H9 (cell line): Measurements from ENCODE around the gene DPH1. TPM values are rescaled to one million over a fixed set of nuclear protein-coding genes. Genes with fewer than 3 reads are reported as not detected.

Source experiments
- DNase-seq: peaks from one replicate; pipeline ENCODE4 v3.0.0-alpha.2; 2017
- H2AFZ ChIP-seq: one replicate; pipeline ENCODE4 v1.6.1; 2013; ENCODE audit warnings: mild to moderate bottlenecking, low read length, control low read depth, moderate library complexity
- H2AK5ac ChIP-seq: 2 replicates; pipeline ENCODE4 v1.6.1; 2013; ENCODE audit warnings: low read length, control low read depth, mixed read lengths; ENCODE audit not compliant: insufficient read length
- H2BK120ac ChIP-seq: one replicate; pipeline ENCODE4 v1.6.1; 2013; ENCODE audit warnings: low read depth, mild to moderate bottlenecking, low read length, control low read depth, inconsistent platforms; ENCODE audit not compliant: poor library complexity, severe bottlenecking
- H2BK12ac ChIP-seq: 2 replicates; pipeline ENCODE4 v1.6.1; 2013; ENCODE audit warnings: low read length, control low read depth, mixed read lengths, low read depth; ENCODE audit not compliant: insufficient read length
- H2BK15ac ChIP-seq: 2 replicates; pipeline ENCODE4 v1.6.1; 2013; ENCODE audit warnings: low read depth, low read length, control low read depth
- H2BK20ac ChIP-seq: one replicate; pipeline ENCODE4 v1.6.1; 2013; ENCODE audit warnings: low read depth, mild to moderate bottlenecking, low read length, control low read depth, inconsistent platforms; ENCODE audit not compliant: poor library complexity, severe bottlenecking
- H2BK5ac ChIP-seq: 2 replicates; pipeline ENCODE4 v1.6.1; 2013; ENCODE audit warnings: low read length, control low read depth, mixed read lengths; ENCODE audit not compliant: insufficient read length
- H3K14ac ChIP-seq: 2 replicates; pipeline ENCODE4 v1.6.1; 2013; ENCODE audit warnings: low read length, control low read depth; ENCODE audit not compliant: insufficient read depth
- H3K18ac ChIP-seq: 2 replicates; pipeline ENCODE4 v1.6.1; 2013; ENCODE audit warnings: low read depth, mild to moderate bottlenecking, mixed read lengths, low read length, control low read depth; ENCODE audit not compliant: insufficient read length
- H3K23ac ChIP-seq: 2 replicates; pipeline ENCODE4 v1.6.1; 2013; ENCODE audit warnings: low read length, control low read depth, mixed read lengths, low read depth; ENCODE audit not compliant: insufficient read length
- H3K23me2 ChIP-seq: 2 replicates; pipeline ENCODE4 v1.6.1; 2013; ENCODE audit warnings: low read depth, mild to moderate bottlenecking, mixed read lengths, low read length, control low read depth; ENCODE audit not compliant: insufficient read length, poor library complexity, severe bottlenecking
- H3K27ac ChIP-seq: 2 replicates; pipeline ENCODE4 v1.5.1; 2013; ENCODE audit warnings: low read length, control low read depth, mixed read lengths, low read depth; ENCODE audit not compliant: insufficient read length
- H3K27me3 ChIP-seq: 2 replicates; pipeline ENCODE4 v1.6.1; 2013; ENCODE audit warnings: low read length, control low read depth, inconsistent platforms; ENCODE audit not compliant: insufficient read depth
- H3K4ac ChIP-seq: 2 replicates; pipeline ENCODE4 v1.6.1; 2013; ENCODE audit warnings: low read depth, mild to moderate bottlenecking, control low read depth, inconsistent platforms, low read length, moderate library complexity
- H3K4me1 ChIP-seq: 2 replicates; pipeline ENCODE4 v1.6.1; 2013; ENCODE audit warnings: low read length, control low read depth, inconsistent platforms; ENCODE audit not compliant: insufficient read depth
- H3K4me2 ChIP-seq: 2 replicates; pipeline ENCODE4 v1.6.1; 2013; ENCODE audit warnings: low read length, control low read depth, mixed read lengths; ENCODE audit not compliant: insufficient read length, insufficient read depth
- H3K56ac ChIP-seq: 2 replicates; pipeline ENCODE4 v1.6.1; 2013; ENCODE audit warnings: low read depth, mild to moderate bottlenecking, mixed read lengths, low read length, control low read depth; ENCODE audit not compliant: insufficient read length
- H3K79me1 ChIP-seq: 2 replicates; pipeline ENCODE4 v1.6.1; 2013; ENCODE audit warnings: low read depth, mild to moderate bottlenecking, moderate library complexity, low read length, control low read depth, inconsistent platforms; ENCODE audit not compliant: insufficient read depth, poor library complexity, severe bottlenecking
- H3K79me2 ChIP-seq: 2 replicates; pipeline ENCODE4 v1.6.1; 2013; ENCODE audit warnings: low read length, control low read depth, inconsistent platforms; ENCODE audit not compliant: insufficient read depth
- H3K9ac ChIP-seq: 2 replicates; pipeline ENCODE4 v1.6.1; 2013; ENCODE audit warnings: low read length, control low read depth, mixed read lengths; ENCODE audit not compliant: insufficient read length; ENCODE audit errors: extremely low read depth
- H3K9me3 ChIP-seq: one replicate; pipeline ENCODE4 v1.6.1; 2013; ENCODE audit warnings: low read depth, low read length, inconsistent platforms; ENCODE audit not compliant: control insufficient read depth
- H3T11ph ChIP-seq: one replicate; pipeline ENCODE4 v1.6.1; 2013; ENCODE audit warnings: mild to moderate bottlenecking, low read length, control low read depth, inconsistent platforms
- H4K20me1 ChIP-seq: one replicate; pipeline ENCODE4 v1.6.1; 2013; ENCODE audit not compliant: control insufficient read depth, insufficient read length, insufficient read depth
- H4K5ac ChIP-seq: 2 replicates; pipeline ENCODE4 v1.6.1; 2013; ENCODE audit warnings: low read depth, mild to moderate bottlenecking, mixed read lengths, low read length, control low read depth; ENCODE audit not compliant: insufficient read length
- H4K8ac ChIP-seq: replicated peaks from 2 replicates; pipeline ENCODE4 v1.6.1; 2013; ENCODE audit warnings: low read length, control low read depth, mixed read lengths, low read depth; ENCODE audit not compliant: insufficient read length
- H4K91ac ChIP-seq: 2 replicates; pipeline ENCODE4 v1.6.1; 2013; ENCODE audit warnings: low read depth, mild to moderate bottlenecking, moderate library complexity, mixed read lengths, low read length, control low read depth; ENCODE audit not compliant: insufficient read length
- H3K27ac Mint-ChIP-seq, 3 experiments: 2 replicates in 2 of 3; 3 replicates in 1 of 3; pipeline ENCODE4 v1.8.0; 2020 to 2021; ENCODE audit warnings: mixed read lengths in 3 of 3, mild to moderate bottlenecking in 1 of 3, moderate library complexity in 1 of 3
- H3K27me3 Mint-ChIP-seq: 2 replicates; pipeline ENCODE4 v1.8.0; 2021; ENCODE audit warnings: low read depth, mild to moderate bottlenecking, moderate library complexity, mixed read lengths
- H3K36me3 Mint-ChIP-seq, 3 experiments: 2 replicates in 2 of 3; 3 replicates in 1 of 3; pipeline ENCODE4 v1.8.0; 2020 to 2021; ENCODE audit warnings: low read depth in 3 of 3, mixed read lengths in 3 of 3; ENCODE audit not compliant: insufficient read depth in 1 of 3
- H3K4me1 Mint-ChIP-seq, 2 experiments: 2 replicates each; pipeline ENCODE4 v1.8.0; 2020; ENCODE audit warnings: mixed read lengths in 2 of 2
- H3K4me3 Mint-ChIP-seq, 2 experiments: 2 replicates in 1 of 2; 3 replicates in 1 of 2; pipeline ENCODE4 v1.8.0; 2020 to 2021; ENCODE audit warnings: mild to moderate bottlenecking in 2 of 2, mixed read lengths in 2 of 2, moderate library complexity in 1 of 2
- H3K9me3 Mint-ChIP-seq, 2 experiments: 2 replicates in 1 of 2; 3 replicates in 1 of 2; pipeline ENCODE4 v1.8.0; 2020; ENCODE audit warnings: mild to moderate bottlenecking in 2 of 2, mixed read lengths in 2 of 2, moderate library complexity in 1 of 2
- CTCF ChIP-seq: fragments of 200-600 bp; sonication (generic); conservative IDR thresholded peaks from 3 replicates; pipeline ENCODE4 v1.8.0; 2021; ENCODE audit warnings: antibody characterized with exemption, mild to moderate bottlenecking
- WGBS: extraction: QIAGEN DNeasy Blood & Tissue Kit; methylation state at CpG from one replicate; pipeline ENCODE4 v1.1.7; 2013; ENCODE audit warnings: missing lambda C conversion rate, low lambda C conversion rate, mixed read lengths; ENCODE audit not compliant: insufficient read length; ENCODE audit errors: extremely low coverage; 5-methylcytosine and 5-hydroxymethylcytosine counted together
- total RNA-seq: library from RNA; stranded (reverse); gene quantifications from 2 replicates; pipeline ENCODE4 v1.2.1, GENCODE V29; 2021

Gene DPH1
- total RNA-seq, 1 experiment from 2014 or later, result 27.5 TPM

GRCh38 chr17:1986783-1987451, 43.0 kb upstream of the DPH1 start:
- H3T11ph ChIP-seq, result no peak overlapping the region
- no peak overlapping the region for H3K14ac ChIP-seq
- H3K9ac ChIP-seq, result no peak overlapping the region
- no peaks in the 10 kb centered on the region; the same call in 1 of the 2 replicates for H3K27me3 ChIP-seq
- no peak overlapping the region for H4K5ac ChIP-seq
- H3K23me2 ChIP-seq, result no peaks in the 10 kb centered on the region
- no peak overlapping the region for H2BK12ac ChIP-seq
- WGBS, result no CpG with 5 or more reads among the region's 18 CpGs
- H2BK120ac ChIP-seq, result no peak overlapping the region
- no peak for DNase-seq
- no peak overlapping the region for H3K4ac ChIP-seq
- no peaks in the 10 kb centered on the region for H3K79me1 ChIP-seq
- H2BK5ac ChIP-seq, result no peak overlapping the region
- H3K4me1 ChIP-seq, result no peaks in the 10 kb centered on the region; the same call in 1 of the 2 replicates
- H3K27ac Mint-ChIP-seq, result no peak overlapping the region
- no peak overlapping the region for H3K18ac ChIP-seq
- H3K27me3 Mint-ChIP-seq, result peaks cover 44% of the 10 kb centered on the region
- no peak overlapping the region for H4K91ac ChIP-seq
- no peak overlapping the region for H2AK5ac ChIP-seq
- no peak overlapping the region for H3K56ac ChIP-seq
- TF ChIP-seq CTCF, result no peak
- no peak overlapping the region for H3K4me3 Mint-ChIP-seq
- no peak overlapping the region for H2BK15ac ChIP-seq
- H3K4me1 Mint-ChIP-seq, result peaks cover 10 to 20% of the 10 kb centered on the region in 2 experiments; a peak in 3 of 4 replicates
- H3K79me2 ChIP-seq, result no peaks in the 10 kb centered on the region
- H3K9me3 ChIP-seq, result no peaks in the 10 kb centered on the region
- no peak overlapping the region for H2AFZ ChIP-seq
- no peaks in the 10 kb centered on the region for H3K36me3 Mint-ChIP-seq
- H3K27ac ChIP-seq, result no peak overlapping the region
- H4K20me1 ChIP-seq, result no peaks in the 10 kb centered on the region
- H2BK20ac ChIP-seq, result no peak overlapping the region
- no peak overlapping the region for H4K8ac ChIP-seq
- H3K23ac ChIP-seq, result no peak overlapping the region
- H3K9me3 Mint-ChIP-seq, result no peaks in the 10 kb centered on the region
- H3K4me2 ChIP-seq, result no peak overlapping the region
